Breast epithelium (tissue), 3 donors: ENCODE results near the gene TATDN2.

Source experiments
- POLR2A ChIP-seq: fragments of 450-650 bp; IDR thresholded peaks from one replicate; pipeline ENCODE4 v1.6.1; 2016; ENCODE audit warnings: antibody characterized with exemption, mild to moderate bottlenecking, moderate library complexity
- POLR2AphosphoS5 ChIP-seq, 3 donors: sonication (generic); formaldehyde crosslinking; IDR thresholded peaks; one replicate each; pipeline ENCODE4 v1.6.1; 2017; ENCODE audit warnings: antibody characterized with exemption in 3 of 3
- TF ChIP-seq, protein P1 (sequence below), 3 donors: fragments of 450-650 bp; IDR thresholded peaks; one replicate each; pipeline ENCODE4 v1.5.1; 2016 to 2017; ENCODE audit warnings: antibody characterized with exemption in 3 of 3, mild to moderate bottlenecking in 3 of 3, moderate library complexity in 3 of 3

- TF ChIP-seq, protein P1, sequence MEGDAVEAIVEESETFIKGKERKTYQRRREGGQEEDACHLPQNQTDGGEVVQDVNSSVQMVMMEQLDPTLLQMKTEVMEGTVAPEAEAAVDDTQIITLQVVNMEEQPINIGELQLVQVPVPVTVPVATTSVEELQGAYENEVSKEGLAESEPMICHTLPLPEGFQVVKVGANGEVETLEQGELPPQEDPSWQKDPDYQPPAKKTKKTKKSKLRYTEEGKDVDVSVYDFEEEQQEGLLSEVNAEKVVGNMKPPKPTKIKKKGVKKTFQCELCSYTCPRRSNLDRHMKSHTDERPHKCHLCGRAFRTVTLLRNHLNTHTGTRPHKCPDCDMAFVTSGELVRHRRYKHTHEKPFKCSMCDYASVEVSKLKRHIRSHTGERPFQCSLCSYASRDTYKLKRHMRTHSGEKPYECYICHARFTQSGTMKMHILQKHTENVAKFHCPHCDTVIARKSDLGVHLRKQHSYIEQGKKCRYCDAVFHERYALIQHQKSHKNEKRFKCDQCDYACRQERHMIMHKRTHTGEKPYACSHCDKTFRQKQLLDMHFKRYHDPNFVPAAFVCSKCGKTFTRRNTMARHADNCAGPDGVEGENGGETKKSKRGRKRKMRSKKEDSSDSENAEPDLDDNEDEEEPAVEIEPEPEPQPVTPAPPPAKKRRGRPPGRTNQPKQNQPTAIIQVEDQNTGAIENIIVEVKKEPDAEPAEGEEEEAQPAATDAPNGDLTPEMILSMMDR (IDR thresholded peaks at IDR 0.05), result no peak
- no peak for TF ChIP-seq POLR2A
- no peak for TF ChIP-seq POLR2AphosphoS5 (IDR thresholded peaks at IDR 0.05)
Observed at GRCh38 chr3:10290481-10291176, 42.4 kb downstream of the TATDN2 start.
